Measurements from ENCODE around the gene NUP93.

Gene NUP93

GRCh38 chr16:56844056-56844455 is 114.1 kb downstream of the NUP93 start:
- DNase-seq (ENCODE audit: low read depth in 2 of 3, low spot score in 1 of 3): no peak

GRCh38 chr16:56847173-56847910 is 117.4 kb downstream of the NUP93 start:
- no peak for DNase-seq (ENCODE audit: low read depth in 2 of 3, low spot score in 1 of 3)

GRCh38 chr16:56848029-56848936 is 118.4 kb downstream of the NUP93 start:
- DNase-seq (ENCODE audit: low read depth in 2 of 3, low spot score in 1 of 3): no peak

GRCh38 chr16:56848955-56849689 is 119.2 kb downstream of the NUP93 start:
- DNase-seq (ENCODE audit: low read depth in 2 of 3, low spot score in 1 of 3): no peak

- no peak for DNase-seq (ENCODE audit: low read depth in 2 of 3, low spot score in 1 of 3)
These were observed 120.1 kb downstream of the NUP93 start for GRCh38 chr16:56849690-56850680.

- no peak for DNase-seq (ENCODE audit: low read depth in 2 of 3, low spot score in 1 of 3)
These were observed 121.9 kb downstream of the NUP93 start for GRCh38 chr16:56851671-56852400.

- no peak for DNase-seq (ENCODE audit: low read depth in 2 of 3, low spot score in 1 of 3)
These were observed 122.4 kb downstream of the NUP93 start for GRCh38 chr16:56852401-56852730.

- no peak for DNase-seq (ENCODE audit: low read depth in 2 of 3, low spot score in 1 of 3)
These were observed 123.0 kb downstream of the NUP93 start for GRCh38 chr16:56852968-56853367.

- DNase-seq (ENCODE audit: low read depth in 2 of 3, low spot score in 1 of 3): no peak
These were observed 125.3 kb downstream of the NUP93 start for GRCh38 chr16:56855201-56855600.

- DNase-seq (ENCODE audit: low read depth in 2 of 3, low spot score in 1 of 3): no peak
These were observed 126.0 kb downstream of the NUP93 start for GRCh38 chr16:56855946-56856345.

- DNase-seq (ENCODE audit: low read depth in 2 of 3, low spot score in 1 of 3): no peak
These were observed 127.0 kb downstream of the NUP93 start for GRCh38 chr16:56856876-56857447.

- DNase-seq (ENCODE audit: low read depth in 2 of 3, low spot score in 1 of 3): no peak
These were observed 128.4 kb downstream of the NUP93 start for GRCh38 chr16:56858374-56858773.

- DNase-seq (ENCODE audit: low read depth in 2 of 3, low spot score in 1 of 3): no peak
These were observed 129.7 kb downstream of the NUP93 start for GRCh38 chr16:56859636-56860035.

- DNase-seq (ENCODE audit: low read depth in 2 of 3, low spot score in 1 of 3): peak in 1 of 3 donors; percentile 57
These were observed 130.5 kb downstream of the NUP93 start for GRCh38 chr16:56860226-56861020.

- no peak for DNase-seq (ENCODE audit: low read depth in 2 of 3, low spot score in 1 of 3)
These were observed 131.2 kb downstream of the NUP93 start for GRCh38 chr16:56861092-56861610.

GRCh38 chr16:56861756-56862155 is 131.8 kb downstream of the NUP93 start:
- DNase-seq (ENCODE audit: low read depth in 2 of 3, low spot score in 1 of 3): no peak

GRCh38 chr16:56862776-56863175 is 132.8 kb downstream of the NUP93 start:
- DNase-seq (ENCODE audit: low read depth in 2 of 3, low spot score in 1 of 3): no peak

GRCh38 chr16:56864960-56865359 is 135.0 kb downstream of the NUP93 start, which contains the start of gene SLC12A3:
SLC12A3 (plus strand) TSS chr16:56865207; CDS start chr16:56865236, 29 bp downstream.
- DNase-seq (ENCODE audit: low read depth in 2 of 3, low spot score in 1 of 3): no peak
